ENCODE data around the gene ASTN2. TPM values are rescaled to one million over a fixed set of nuclear protein-coding genes. Genes with fewer than 3 reads are reported as not detected.

Gene ASTN2
- total and polyA plus RNA-seq, 2 donors (not counting 3 experiments of a cell fraction or from before 2014, with no cell fraction given), result 1.0 to 1.9 TPM

- no peak overlapping the region for H3K4me3 ChIP-seq (replicated peaks in 1 of 3; ENCODE audit: insufficient read depth in 1 of 3, low read depth in 1 of 3, low read length in 3 of 3)
- H3K9me3 ChIP-seq (replicated peaks; ENCODE audit: control insufficient read depth, insufficient read depth, low read length), result peaks cover 4% of the 10 kb centered on the region
- ChIA-PET POLR2A (no interaction called here), CTCF (no interaction called here)
- H3K4me1 ChIP-seq (ENCODE audit: control insufficient read depth, extremely low read depth, insufficient read depth, low read length), result no peaks in the 10 kb centered on the region
- H3K79me2 ChIP-seq (ENCODE audit: control insufficient read depth, insufficient read depth, low read length), result no peaks in the 10 kb centered on the region
- no peak overlapping the region for H3K9ac ChIP-seq (replicated peaks; ENCODE audit: extremely low read depth, insufficient read depth, low read length)
- no peaks in the 10 kb centered on the region for H4K20me1 ChIP-seq (replicated peaks; ENCODE audit: control insufficient read depth, extremely low read depth, insufficient read depth, low read length)
- no TSS peak for BruUV-seq (replicated peaks)
- FAIRE-seq (no peak), DNase-seq (ENCODE audit: low read depth, low spot score) (no peak)
- H3K36me3 ChIP-seq (ENCODE audit: control insufficient read depth in 2 of 2, extremely low read depth in 1 of 2, insufficient read depth in 2 of 2, low read length in 2 of 2), result no peaks in the 10 kb centered on the region
- H3K9me1 ChIP-seq (replicated peaks; ENCODE audit: control insufficient read depth, extremely low read depth, insufficient read depth, low read length), result no peaks in the 10 kb centered on the region
- intact Hi-C loops (cut with micrococcal nuclease), result no loop called here
- H2AFZ ChIP-seq (ENCODE audit: low read depth, low read length), result no peak overlapping the region
- TF ChIP-seq GATA2 (IDR thresholded peaks at IDR 0.05; ENCODE audit: insufficient read depth, insufficient read length, low read depth, low read length) (no peak), JUN (IDR thresholded peaks at IDR 0.05; ENCODE audit: borderline replicate concordance, insufficient read depth, insufficient read length, low read depth) (no peak), MAX (IDR thresholded peaks at IDR 0.05; ENCODE audit: insufficient read depth, insufficient read length) (no peak), POLR2A (IDR thresholded peaks at IDR 0.05; ENCODE audit: low read depth, low read length) (no peak), POLR2AphosphoS5 (IDR thresholded peaks at IDR 0.05; ENCODE audit: insufficient read depth, low read depth, low read length) (no peak), CTCF (IDR thresholded peaks at IDR 0.05; ENCODE audit: extremely low read depth in 1 of 2, insufficient read depth in 1 of 2, low read depth in 1 of 2, low read length in 2 of 2) (no peak), MYC (IDR thresholded peaks at IDR 0.05; ENCODE audit: low read depth, low read length) (no peak), FOS (IDR thresholded peaks at IDR 0.05; ENCODE audit: borderline replicate concordance, insufficient read depth, low read length) (no peak), EZH2 (IDR thresholded peaks at IDR 0.05; ENCODE audit: borderline replicate concordance, low read depth, low read length, severe bottlenecking) (no peak)
- dilution Hi-C loops (cut with MboI; ENCODE audit: extremely low pct_ligation_motif_present, low sequenced_read_pairs), result no loop called here
- no peak overlapping the region for H3K4me2 ChIP-seq (ENCODE audit: insufficient read depth, low read length)
- H3K27me3 ChIP-seq (ENCODE audit: control insufficient read depth in 2 of 2, insufficient read depth in 2 of 2, low read length in 2 of 2), result no peaks in the 10 kb centered on the region
- no peak overlapping the region for H3K27ac ChIP-seq (ENCODE audit: insufficient read depth, low read depth, low read length)
Measured at GRCh38 chr9:116516456-116516855, 898.4 kb downstream of the ASTN2 start.

Measured in endothelial cell of umbilical vein (primary cell).